ENCODE data around the gene ADPRS.

The ADPRS gene

GRCh38 chr1:36067871-36068270 lies 20.8 kb upstream of the ADPRS start:
- no peak overlapping the region for H3K4me3 ChIP-seq (ENCODE audit: low read depth, low read length)
- no peak for TF ChIP-seq CTCF (IDR thresholded peaks at IDR 0.05; ENCODE audit: borderline replicate concordance, insufficient read depth, low read depth, low read length)

GRCh38 chr1:36068866-36069265 lies 19.8 kb upstream of the ADPRS start:
- no peak overlapping the region for H3K4me3 ChIP-seq (ENCODE audit: low read depth, low read length)
- no peak for TF ChIP-seq CTCF (IDR thresholded peaks at IDR 0.05; ENCODE audit: borderline replicate concordance, insufficient read depth, low read depth, low read length)

- no peak overlapping the region for H3K4me3 ChIP-seq (ENCODE audit: low read depth, low read length)
- no peak for TF ChIP-seq CTCF (IDR thresholded peaks at IDR 0.05; ENCODE audit: borderline replicate concordance, insufficient read depth, low read depth, low read length)
Observed at GRCh38 chr1:36070349-36070748, 18.3 kb upstream of the ADPRS start.

GRCh38 chr1:36076979-36077573 lies 11.6 kb upstream of the ADPRS start:
- H3K4me3 ChIP-seq (ENCODE audit: low read depth, low read length): no peak overlapping the region
- TF ChIP-seq CTCF (IDR thresholded peaks at IDR 0.05; ENCODE audit: borderline replicate concordance, insufficient read depth, low read depth, low read length): no peak

- TF ChIP-seq CTCF (IDR thresholded peaks at IDR 0.05; ENCODE audit: borderline replicate concordance, insufficient read depth, low read depth, low read length): no peak
- no peak overlapping the region for H3K4me3 ChIP-seq (ENCODE audit: low read depth, low read length)
Observed at GRCh38 chr1:36080236-36080635, 8.5 kb upstream of the ADPRS start.

- TF ChIP-seq CTCF (IDR thresholded peaks at IDR 0.05; ENCODE audit: borderline replicate concordance, insufficient read depth, low read depth, low read length): no peak
- H3K4me3 ChIP-seq (ENCODE audit: low read depth, low read length): no peak overlapping the region
Observed at GRCh38 chr1:36080801-36081200, 7.9 kb upstream of the ADPRS start.

GRCh38 chr1:36081926-36082485 lies 6.7 kb upstream of the ADPRS start:
- no peak overlapping the region for H3K4me3 ChIP-seq (ENCODE audit: low read depth, low read length)
- no peak for TF ChIP-seq CTCF (IDR thresholded peaks at IDR 0.05; ENCODE audit: borderline replicate concordance, insufficient read depth, low read depth, low read length)

Data from GM12875 (cell line).